ENCODE measurements around the gene SP8. TPM values are rescaled to one million over a fixed set of nuclear protein-coding genes. Genes with fewer than 3 reads are reported as not detected.
"Not testable (repeated sequence)": the region's sequence is repeated elsewhere in the genome, so short reads cannot be mapped to it uniquely, and the experiment has no call there.

SP8 gene
- polyA plus RNA-seq, 1 donor (not counting 4 experiments of a cell fraction or from before 2014, with no cell fraction given) = 0.17 TPM

DNA sequence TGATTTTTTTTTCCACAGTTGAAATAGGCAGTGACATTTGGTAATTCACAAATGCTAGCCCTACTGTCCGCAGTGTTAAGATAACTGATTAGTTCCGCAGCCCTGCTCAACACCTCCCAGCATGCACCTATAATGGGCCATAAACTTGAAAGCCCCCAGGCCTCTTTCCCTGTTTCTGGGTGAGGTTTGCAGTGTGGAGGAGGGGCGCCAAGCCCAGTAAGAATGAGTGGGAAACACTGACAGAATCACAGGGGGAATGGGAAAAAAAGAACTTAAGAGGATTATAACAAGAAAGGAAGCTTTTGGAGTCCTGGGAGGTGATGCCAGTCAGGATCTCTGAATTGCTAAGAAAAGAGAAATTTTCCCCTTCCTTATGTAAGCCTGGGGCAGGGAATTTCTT lies 39.6 kb upstream of the SP8 start:
- H3K4me1 ChIP-seq (ENCODE audit: control insufficient read depth, extremely low read depth, insufficient read depth, low read length) = no peaks in the 10 kb centered on the region
- TF ChIP-seq EZH2 (IDR thresholded peaks at IDR 0.05; ENCODE audit: low read length) = no peak
- TF ChIP-seq, protein P1, sequence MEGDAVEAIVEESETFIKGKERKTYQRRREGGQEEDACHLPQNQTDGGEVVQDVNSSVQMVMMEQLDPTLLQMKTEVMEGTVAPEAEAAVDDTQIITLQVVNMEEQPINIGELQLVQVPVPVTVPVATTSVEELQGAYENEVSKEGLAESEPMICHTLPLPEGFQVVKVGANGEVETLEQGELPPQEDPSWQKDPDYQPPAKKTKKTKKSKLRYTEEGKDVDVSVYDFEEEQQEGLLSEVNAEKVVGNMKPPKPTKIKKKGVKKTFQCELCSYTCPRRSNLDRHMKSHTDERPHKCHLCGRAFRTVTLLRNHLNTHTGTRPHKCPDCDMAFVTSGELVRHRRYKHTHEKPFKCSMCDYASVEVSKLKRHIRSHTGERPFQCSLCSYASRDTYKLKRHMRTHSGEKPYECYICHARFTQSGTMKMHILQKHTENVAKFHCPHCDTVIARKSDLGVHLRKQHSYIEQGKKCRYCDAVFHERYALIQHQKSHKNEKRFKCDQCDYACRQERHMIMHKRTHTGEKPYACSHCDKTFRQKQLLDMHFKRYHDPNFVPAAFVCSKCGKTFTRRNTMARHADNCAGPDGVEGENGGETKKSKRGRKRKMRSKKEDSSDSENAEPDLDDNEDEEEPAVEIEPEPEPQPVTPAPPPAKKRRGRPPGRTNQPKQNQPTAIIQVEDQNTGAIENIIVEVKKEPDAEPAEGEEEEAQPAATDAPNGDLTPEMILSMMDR (optimal IDR thresholded peaks at IDR 0.05 in 1 of 3, IDR thresholded peaks at IDR 0.05 in 1 of 3, conservative IDR thresholded peaks at IDR 0.05 in 1 of 3; ENCODE audit: extremely low read depth in 1 of 3, insufficient read depth in 2 of 3, low read length in 3 of 3) = no peak
- dilution Hi-C loops (cut with MboI; ENCODE audit: extremely low pct_ligation_motif_present, low sequenced_read_pairs) = no loop called here
- H3K9me1 ChIP-seq (ENCODE audit: control insufficient read depth, extremely low read depth, insufficient read depth, low read length) = no peaks in the 10 kb centered on the region
- H3K4me2 ChIP-seq (ENCODE audit: control insufficient read depth, extremely low read depth, insufficient read depth, low read depth, low read length) = no peak overlapping the region
- no peak overlapping the region for H3K27ac ChIP-seq (ENCODE audit: control insufficient read depth, insufficient read depth, low read length)
- no peak overlapping the region for H2AFZ ChIP-seq (ENCODE audit: control insufficient read depth, low read length)
- H3K36me3 ChIP-seq (ENCODE audit: control insufficient read depth in 2 of 2, extremely low read depth in 1 of 2, insufficient read depth in 2 of 2, low read length in 2 of 2) = no peaks in the 10 kb centered on the region
- H3K27me3 ChIP-seq (ENCODE audit: control insufficient read depth, extremely low read depth, insufficient read depth, low read length) = no peaks in the 10 kb centered on the region
- no peaks in the 10 kb centered on the region for H3K79me2 ChIP-seq (ENCODE audit: control insufficient read depth, insufficient read depth, low read length)
- H3K9me3 ChIP-seq (ENCODE audit: control insufficient read depth, low read depth, low read length) = no peaks in the 10 kb centered on the region
- FAIRE-seq (no peak), DNase-seq (ENCODE audit: low read depth, low spot score) (no peak)
- no peak overlapping the region for H3K9ac ChIP-seq (ENCODE audit: control insufficient read depth, extremely low read depth, insufficient read depth, low read length)
- no peak overlapping the region for H3K4me3 ChIP-seq (ENCODE audit: control insufficient read depth in 2 of 3, extremely low read depth in 1 of 3, insufficient read depth in 2 of 3, low read depth in 1 of 3, low read length in 3 of 3)
- no peaks in the 10 kb centered on the region for H4K20me1 ChIP-seq (ENCODE audit: control insufficient read depth, extremely low read depth, insufficient read depth, low read length)

DNA sequence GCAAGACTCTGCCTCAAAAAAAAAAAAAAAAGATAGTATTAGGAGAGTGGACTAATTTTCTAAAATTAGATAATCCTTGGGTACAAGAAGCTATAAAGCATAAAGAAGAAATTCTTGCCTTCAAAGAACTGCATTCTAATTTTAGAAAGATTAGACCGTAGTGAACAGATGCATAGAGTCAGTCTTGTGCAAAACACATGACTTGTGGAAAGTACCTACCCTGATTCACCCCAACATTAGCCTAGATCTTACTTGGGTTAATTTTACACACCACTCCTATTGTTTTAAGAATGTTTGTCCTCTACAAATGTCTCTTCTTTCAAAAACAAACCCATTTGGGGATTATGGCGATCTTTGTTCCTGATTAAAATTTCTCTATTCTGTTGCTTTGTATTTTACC lies 38.9 kb upstream of the SP8 start:
- FAIRE-seq = no peak
- no peak overlapping the region for H2AFZ ChIP-seq (ENCODE audit: control insufficient read depth, low read length)

GRCh38 chr7:20821390-20821789 lies 34.7 kb upstream of the SP8 start:
- dilution Hi-C loops (cut with MboI; ENCODE audit: extremely low pct_ligation_motif_present, low sequenced_read_pairs); H4K20me1 ChIP-seq (ENCODE audit: control insufficient read depth, extremely low read depth, insufficient read depth, low read length); H2AFZ ChIP-seq (ENCODE audit: control insufficient read depth, low read length); H3K9me1 ChIP-seq (ENCODE audit: control insufficient read depth, extremely low read depth, insufficient read depth, low read length); H3K27me3 ChIP-seq (ENCODE audit: control insufficient read depth, extremely low read depth, insufficient read depth, low read length); H3K27ac ChIP-seq (ENCODE audit: control insufficient read depth, insufficient read depth, low read length); H3K4me1 ChIP-seq (ENCODE audit: control insufficient read depth, extremely low read depth, insufficient read depth, low read length); H3K9me3 ChIP-seq (ENCODE audit: control insufficient read depth, low read depth, low read length); H3K9ac ChIP-seq (ENCODE audit: control insufficient read depth, extremely low read depth, insufficient read depth, low read length); H3K4me2 ChIP-seq (ENCODE audit: control insufficient read depth, extremely low read depth, insufficient read depth, low read depth, low read length); FAIRE-seq; H3K79me2 ChIP-seq (ENCODE audit: control insufficient read depth, insufficient read depth, low read length); H3K4me3 ChIP-seq (ENCODE audit: control insufficient read depth in 2 of 3, extremely low read depth in 1 of 3, insufficient read depth in 2 of 3, low read depth in 1 of 3, low read length in 3 of 3); DNase-seq (ENCODE audit: low read depth, low spot score); H3K36me3 ChIP-seq (ENCODE audit: control insufficient read depth in 2 of 2, extremely low read depth in 1 of 2, insufficient read depth in 2 of 2, low read length in 2 of 2): not testable (repeated sequence)

More for the DNA sequence above, 38.9 kb upstream of the SP8 start:
- H3K27ac ChIP-seq (ENCODE audit: control insufficient read depth, insufficient read depth, low read length) = no peak overlapping the region
- dilution Hi-C loops (cut with MboI; ENCODE audit: extremely low pct_ligation_motif_present, low sequenced_read_pairs) = no loop called here
- no peak overlapping the region for H3K4me2 ChIP-seq (ENCODE audit: control insufficient read depth, extremely low read depth, insufficient read depth, low read depth, low read length)
- no peak overlapping the region for H3K4me3 ChIP-seq (ENCODE audit: control insufficient read depth in 2 of 3, extremely low read depth in 1 of 3, insufficient read depth in 2 of 3, low read depth in 1 of 3, low read length in 3 of 3)
- no peaks in the 10 kb centered on the region for H4K20me1 ChIP-seq (ENCODE audit: control insufficient read depth, extremely low read depth, insufficient read depth, low read length)
- DNase-seq (ENCODE audit: low read depth, low spot score) = no peak
- H3K9me3 ChIP-seq (ENCODE audit: control insufficient read depth, low read depth, low read length) = no peaks in the 10 kb centered on the region
- H3K9me1 ChIP-seq (ENCODE audit: control insufficient read depth, extremely low read depth, insufficient read depth, low read length) = no peaks in the 10 kb centered on the region
- H3K79me2 ChIP-seq (ENCODE audit: control insufficient read depth, insufficient read depth, low read length) = no peaks in the 10 kb centered on the region
- H3K4me1 ChIP-seq (ENCODE audit: control insufficient read depth, extremely low read depth, insufficient read depth, low read length) = no peaks in the 10 kb centered on the region
- H3K9ac ChIP-seq (ENCODE audit: control insufficient read depth, extremely low read depth, insufficient read depth, low read length) = no peak overlapping the region
- TF ChIP-seq EZH2 (IDR thresholded peaks at IDR 0.05; ENCODE audit: low read length) = no peak
- TF ChIP-seq, protein P1 (optimal IDR thresholded peaks at IDR 0.05 in 1 of 3, IDR thresholded peaks at IDR 0.05 in 1 of 3, conservative IDR thresholded peaks at IDR 0.05 in 1 of 3; ENCODE audit: extremely low read depth in 1 of 3, insufficient read depth in 2 of 3, low read length in 3 of 3) = no peak
- no peaks in the 10 kb centered on the region for H3K36me3 ChIP-seq (ENCODE audit: control insufficient read depth in 2 of 2, extremely low read depth in 1 of 2, insufficient read depth in 2 of 2, low read length in 2 of 2)
- H3K27me3 ChIP-seq (ENCODE audit: control insufficient read depth, extremely low read depth, insufficient read depth, low read length) = no peaks in the 10 kb centered on the region
